Ureter (tissue), 1 donor: ENCODE data around the gene FAP. TPM values are rescaled to one million over a fixed set of nuclear protein-coding genes. Genes with fewer than 3 reads are reported as not detected.

ENCODE experiments used
- DNase-seq: peaks from one replicate; pipeline ENCODE4 v3.0.0-alpha.2; 2020; ENCODE audit warnings: low spot score
- total RNA-seq: library from RNA; stranded (reverse); gene quantifications from one replicate; pipeline ENCODE4 v1.2.4, GENCODE V29; 2023
- donor health status: DM: yes; HTN: yes; CAD: no.

FAP gene
- total RNA-seq, 1 donor from 2014 or later = 3.0 TPM

GRCh38 chr2:162185541-162186232 is 57.6 kb downstream of the FAP start:
- no peak for DNase-seq

- DNase-seq = no peak
Observed at GRCh38 chr2:162184821-162185450, 58.3 kb downstream of the FAP start.

GRCh38 chr2:162184359-162184758 is 58.9 kb downstream of the FAP start:
- no peak for DNase-seq

GRCh38 chr2:162182395-162182794 is 60.9 kb downstream of the FAP start:
- DNase-seq = no peak

GRCh38 chr2:162177301-162177700 is 65.9 kb downstream of the FAP start:
- DNase-seq = no peak

- DNase-seq = no peak
Observed at GRCh38 chr2:162175714-162176113, 67.5 kb downstream of the FAP start.

GRCh38 chr2:162174746-162175145 is 68.5 kb downstream of the FAP start:
- no peak for DNase-seq

GRCh38 chr2:162172802-162173370 is 70.4 kb downstream of the FAP start:
- DNase-seq = no peak

GRCh38 chr2:162166745-162167144 is 76.5 kb downstream of the FAP start:
- DNase-seq = no peak

- DNase-seq = no peak
Observed at GRCh38 chr2:162166174-162166573, 77.1 kb downstream of the FAP start.

GRCh38 chr2:162164802-162165201 is 78.4 kb downstream of the FAP start:
- DNase-seq = no peak

GRCh38 chr2:162159446-162159845 is 83.8 kb downstream of the FAP start:
- no peak for DNase-seq

- DNase-seq = no peak
Observed at GRCh38 chr2:162156149-162156548, 87.1 kb downstream of the FAP start.

- DNase-seq = no peak
Observed at GRCh38 chr2:162155093-162155492, 88.2 kb downstream of the FAP start.

- peak; percentile 46 for DNase-seq
Observed at GRCh38 chr2:162153608-162154224, 89.5 kb downstream of the FAP start.

- DNase-seq = no peak
Observed at GRCh38 chr2:162152147-162152546, 91.1 kb downstream of the FAP start, which contains the start of gene GCG. Gene GCG, minus strand, starts transcription at chr2:162152247. Its CDS starts 3,069 bp downstream, at chr2:162149178.

GRCh38 chr2:162149940-162150339 is 93.3 kb downstream of the FAP start:
- no peak for DNase-seq

GRCh38 chr2:162149466-162149865 is 93.8 kb downstream of the FAP start:
- no peak for DNase-seq

- no peak for DNase-seq
Observed at GRCh38 chr2:162148956-162149355, 94.3 kb downstream of the FAP start.

GRCh38 chr2:162143969-162144368 is 99.3 kb downstream of the FAP start:
- no peak for DNase-seq

- no peak for DNase-seq
Observed at GRCh38 chr2:162138310-162138709, 104.9 kb downstream of the FAP start.

GRCh38 chr2:162127422-162127821 is 115.8 kb downstream of the FAP start:
- DNase-seq = no peak

GRCh38 chr2:162126527-162126926 is 116.7 kb downstream of the FAP start:
- DNase-seq = no peak
